NCI-H2029 treated with DMSO at 0.1 percent for 48 hours (cell line): ENCODE results near the gene METRN.

Source experiments
- DNase-seq: peaks from one replicate; lab custom pipeline; 2025; lab: John Stamatoyannopoulos, UW

METRN gene

DNA sequence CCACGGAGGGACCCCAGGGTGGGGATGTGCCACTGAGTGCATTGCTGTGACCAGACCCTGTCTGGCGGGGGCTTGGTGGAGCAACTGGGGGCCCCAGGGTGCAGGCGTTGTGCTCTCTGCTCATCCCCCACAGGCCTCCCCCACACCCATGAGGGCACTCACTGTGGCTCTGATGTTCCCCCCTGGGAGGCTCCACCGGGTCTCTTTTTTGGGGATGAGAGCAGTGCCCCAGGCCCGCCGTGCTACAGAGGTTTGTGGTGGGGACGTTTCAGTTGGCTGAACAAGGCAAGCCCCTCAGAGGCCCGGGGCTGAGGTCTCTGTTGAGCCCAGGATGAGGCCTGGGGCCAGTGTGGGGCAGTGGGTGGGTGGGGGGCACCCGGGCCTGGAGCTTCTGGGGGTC lies 8.8 kb downstream of the METRN start:
- DNase-seq: no peak

GRCh38 chr16:724188-725040 lies 9.5 kb downstream of the METRN start:
- no peak for DNase-seq

DNA sequence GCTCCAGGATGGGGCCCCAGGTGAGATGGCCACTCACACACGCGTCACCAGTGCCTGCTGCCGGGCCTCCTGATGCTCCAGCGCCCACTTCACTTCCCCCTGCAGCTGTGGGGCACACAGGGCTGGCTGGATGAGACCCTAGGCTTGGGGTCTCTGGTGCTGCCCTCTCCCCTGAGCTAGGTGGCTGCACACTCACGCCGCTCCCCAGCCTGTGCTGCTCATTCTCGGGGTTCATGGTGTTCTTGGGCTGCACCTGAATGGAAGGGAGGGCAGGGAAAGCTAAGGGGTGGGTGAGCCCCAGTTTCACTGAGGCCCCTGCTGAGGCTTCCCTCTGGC lies 10.1 kb downstream of the METRN start:
- DNase-seq: no peak

- DNase-seq: no peak
Observed at GRCh38 chr16:725463-726187, 10.7 kb downstream of the METRN start.

GRCh38 chr16:726188-726437 lies 11.2 kb downstream of the METRN start:
- no peak for DNase-seq

DNA sequence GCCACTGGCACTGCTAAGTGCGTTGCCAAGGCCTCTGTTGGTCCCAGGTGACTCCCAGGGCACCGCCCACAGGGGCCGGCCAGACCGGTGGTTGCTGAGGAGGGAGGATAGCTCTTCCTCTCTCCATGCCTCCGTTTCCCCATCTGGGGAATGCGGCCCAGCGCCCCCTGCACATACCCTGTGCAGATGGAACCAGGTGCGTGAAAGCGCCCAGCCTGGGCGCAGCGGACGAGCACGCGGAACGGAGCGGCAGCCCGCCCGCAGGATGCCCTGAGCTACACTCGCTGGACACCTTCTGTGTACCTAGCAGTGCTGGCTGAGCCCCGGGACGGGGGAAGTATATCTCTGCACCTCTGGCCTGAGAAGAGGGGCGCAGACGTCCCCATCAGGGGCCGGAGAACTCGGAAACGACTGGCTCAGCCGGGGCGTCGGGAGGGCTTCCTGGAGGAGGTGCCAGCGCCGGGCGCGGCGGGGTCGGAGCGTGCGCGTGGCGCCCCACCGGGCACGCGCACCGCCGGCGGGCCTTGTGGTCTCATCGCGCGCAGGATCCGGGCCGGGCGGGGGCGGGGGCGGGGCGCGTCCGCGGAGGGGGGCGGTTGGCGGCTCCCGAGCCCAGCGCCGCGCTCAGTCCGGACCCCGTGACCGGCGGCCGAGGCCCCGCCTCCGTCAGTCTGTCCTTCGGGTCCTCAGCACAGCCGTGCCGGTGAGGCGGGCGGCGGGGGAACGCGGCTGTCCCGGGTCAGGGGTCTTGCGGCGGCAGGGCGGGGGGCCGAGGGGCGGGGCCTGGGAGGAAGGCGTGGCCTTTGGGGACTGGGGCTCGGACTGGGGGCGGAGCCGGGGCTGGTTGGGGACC lies 11.7 kb downstream of the METRN start, which contains the start of the genes CCDC78 and HAGHL:
CCDC78 (minus strand) TSS at position 6 of the 853 bp plus-strand sequence. CDS start 76 bp downstream, outside the sequence.
HAGHL (plus strand) TSS at position 669 of the 853 bp plus-strand sequence. CDS start 404 bp downstream, outside the sequence.
- DNase-seq: no peak

DNA sequence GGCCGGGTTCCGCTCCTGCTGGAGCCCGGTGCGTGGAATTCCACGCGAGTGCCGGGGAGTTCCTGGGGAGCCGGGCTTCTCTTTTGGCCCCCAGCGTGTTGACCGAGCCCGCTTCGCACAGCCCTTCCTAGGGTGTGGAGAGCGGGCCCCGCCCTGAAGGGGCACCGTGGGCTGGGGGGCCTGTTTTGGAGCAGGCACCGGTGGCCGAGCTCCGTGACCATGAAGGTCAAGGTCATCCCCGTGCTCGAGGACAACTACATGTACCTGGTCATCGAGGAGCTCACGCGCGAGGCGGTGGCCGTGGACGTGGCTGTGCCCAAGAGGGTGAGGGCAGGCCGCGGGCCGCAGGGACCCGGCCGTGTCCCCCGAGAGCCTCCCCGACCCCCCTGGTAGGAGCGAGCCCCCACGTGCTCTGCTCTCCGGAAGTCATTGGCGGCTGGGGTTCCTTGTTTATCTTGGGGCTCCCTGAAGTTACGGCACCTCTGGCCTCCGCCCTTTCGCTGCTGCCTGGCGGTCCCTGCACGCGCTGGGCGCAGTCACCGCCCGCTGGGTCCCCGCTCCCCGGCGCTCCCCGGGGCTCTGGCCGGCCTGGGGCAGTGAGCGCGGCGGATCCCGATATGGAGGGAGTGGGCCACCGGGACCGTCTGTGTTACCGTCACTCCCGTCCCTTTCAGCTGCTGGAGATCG lies 12.5 kb downstream of the METRN start:
- no peak for DNase-seq

DNA sequence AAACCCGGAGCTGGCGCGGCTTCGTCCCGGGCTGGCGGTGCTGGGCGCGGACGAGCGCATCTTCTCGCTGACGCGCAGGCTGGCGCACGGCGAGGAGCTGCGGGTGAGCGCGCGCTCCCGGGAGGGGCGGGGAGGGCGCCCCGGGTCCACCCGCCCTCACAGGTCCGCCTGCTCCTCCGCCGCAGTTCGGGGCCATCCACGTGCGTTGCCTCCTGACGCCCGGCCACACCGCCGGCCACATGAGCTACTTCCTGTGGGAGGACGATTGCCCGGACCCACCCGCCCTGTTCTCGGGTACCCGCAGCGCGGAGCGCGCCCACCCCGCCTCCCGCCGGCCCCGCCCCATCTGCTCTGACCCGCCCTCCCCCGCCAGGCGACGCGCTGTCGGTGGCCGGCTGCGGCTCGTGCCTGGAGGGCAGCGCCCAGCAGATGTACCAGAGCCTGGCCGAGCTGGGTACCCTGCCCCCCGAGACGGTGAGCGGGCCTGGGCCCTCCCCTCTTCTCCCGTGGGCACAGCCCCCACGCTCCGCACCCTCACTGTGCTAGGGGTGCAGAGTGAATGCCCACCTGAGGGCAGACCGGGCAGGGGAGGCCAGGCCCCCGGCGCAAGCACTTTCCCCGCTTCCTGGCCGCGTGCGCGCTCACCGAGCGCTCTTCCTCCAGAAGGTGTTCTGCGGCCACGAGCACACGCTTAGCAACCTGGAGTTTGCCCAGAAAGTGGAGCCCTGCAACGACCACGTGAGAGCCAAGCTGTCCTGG lies 13.4 kb downstream of the METRN start:
- DNase-seq: no peak

DNA sequence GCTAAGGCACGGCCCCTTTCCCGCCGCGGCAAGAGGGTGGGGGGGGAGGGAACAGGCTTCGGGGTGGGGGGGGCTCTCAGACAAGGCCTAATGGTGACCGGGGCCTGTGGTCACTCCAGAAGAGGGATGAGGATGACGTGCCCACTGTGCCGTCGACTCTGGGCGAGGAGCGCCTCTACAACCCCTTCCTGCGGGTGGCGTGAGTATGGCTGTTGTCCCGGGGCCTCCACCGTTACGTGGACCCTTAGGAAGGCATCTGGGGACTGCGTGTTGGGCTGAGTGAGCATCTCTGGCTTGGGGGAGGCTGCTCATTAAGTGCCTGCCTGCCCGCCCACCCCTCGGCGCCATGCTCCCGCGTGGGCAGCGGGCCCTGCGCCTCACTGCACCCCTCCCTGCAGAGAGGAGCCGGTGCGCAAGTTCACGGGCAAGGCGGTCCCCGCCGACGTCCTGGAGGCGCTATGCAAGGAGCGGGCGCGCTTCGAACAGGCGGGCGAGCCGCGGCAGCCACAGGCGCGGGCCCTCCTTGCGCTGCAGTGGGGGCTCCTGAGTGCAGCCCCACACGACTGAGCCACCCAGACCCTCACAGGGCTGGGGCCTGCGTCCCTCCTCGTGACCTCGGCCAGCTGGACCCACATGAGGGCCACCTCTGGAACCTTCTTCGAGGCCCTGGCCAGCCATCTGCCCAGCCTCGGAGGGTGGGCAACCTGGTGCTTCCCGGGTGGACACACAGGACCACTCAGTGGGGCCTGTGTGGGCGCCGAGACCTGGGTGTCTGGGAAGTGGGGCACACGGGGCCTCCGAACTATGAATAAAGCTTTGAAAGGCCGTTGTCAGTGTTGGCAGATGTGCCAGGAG lies 14.2 kb downstream of the METRN start:
- DNase-seq: no peak

DNA sequence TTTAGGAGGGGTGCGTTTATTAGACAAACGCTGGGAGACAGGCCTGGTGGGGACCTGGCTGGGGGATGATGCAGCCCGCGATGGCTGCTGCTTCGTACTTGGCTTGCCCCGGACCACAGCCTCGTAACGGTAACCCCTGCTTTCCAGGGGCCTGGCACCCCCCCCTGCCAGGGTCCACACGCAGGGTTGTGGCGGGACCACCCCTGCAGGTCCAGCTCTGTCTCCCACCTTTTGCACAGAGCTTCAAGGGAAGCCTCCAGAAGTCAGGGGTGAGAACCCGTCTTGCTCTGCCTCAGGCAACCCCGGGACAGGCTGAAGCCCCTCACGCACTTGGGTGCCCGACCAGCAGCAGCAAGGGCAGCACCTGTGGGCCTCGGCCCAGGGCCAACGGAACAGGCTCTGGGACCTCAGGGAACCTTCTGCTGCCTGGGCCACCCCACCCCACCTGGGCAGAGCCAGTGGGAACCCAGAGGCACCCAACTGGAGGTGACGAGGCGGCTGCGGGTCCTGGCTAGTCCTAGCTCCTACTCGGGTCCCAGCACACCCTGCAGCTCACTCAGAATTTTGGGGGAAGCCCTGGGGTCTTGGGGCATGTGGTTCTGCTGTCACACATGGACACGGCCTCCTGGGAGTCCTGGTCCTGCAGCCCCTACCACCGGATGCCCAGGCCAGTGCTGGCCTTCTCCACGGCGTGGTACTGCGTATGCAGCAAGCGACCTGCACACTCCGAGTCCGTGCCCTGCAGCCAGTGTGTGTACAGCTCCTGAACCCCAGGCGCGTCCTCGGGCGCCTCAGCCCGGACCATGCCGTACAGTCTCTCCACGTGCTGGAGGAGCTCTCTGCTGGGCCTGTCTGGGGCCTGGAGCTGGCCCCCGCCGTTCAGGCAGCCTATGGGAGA lies 15.1 kb downstream of the METRN start:
- no peak for DNase-seq

GRCh38 chr16:730666-731509 lies 16.0 kb downstream of the METRN start:
- DNase-seq: no peak

DNA sequence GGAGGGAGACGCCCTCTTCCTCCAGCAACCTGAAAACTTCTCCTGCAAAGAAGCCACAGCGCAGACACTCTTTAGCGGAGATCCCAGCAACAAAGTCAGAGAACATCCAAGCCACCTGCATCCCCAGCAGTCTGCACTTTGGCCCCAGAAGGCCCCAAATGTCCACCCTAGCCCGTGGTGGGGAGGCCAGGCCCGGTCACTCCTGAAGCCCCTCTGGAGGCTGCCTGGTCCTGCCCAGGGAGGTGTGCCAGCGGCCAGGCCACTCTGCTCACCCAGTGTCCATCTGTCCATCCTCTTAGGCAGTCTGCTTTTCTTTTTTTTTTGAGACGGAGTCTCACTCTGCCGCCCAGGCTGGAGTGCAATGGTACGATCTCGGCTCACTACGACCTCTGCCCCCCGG lies 17.4 kb downstream of the METRN start:
- DNase-seq: no peak

GRCh38 chr16:732936-733335 lies 18.0 kb downstream of the METRN start:
- no peak for DNase-seq

GRCh38 chr16:733382-734207 lies 18.7 kb downstream of the METRN start:
- no peak for DNase-seq

- DNase-seq: no peak
Observed at GRCh38 chr16:734208-734980, 19.5 kb downstream of the METRN start.

DNA sequence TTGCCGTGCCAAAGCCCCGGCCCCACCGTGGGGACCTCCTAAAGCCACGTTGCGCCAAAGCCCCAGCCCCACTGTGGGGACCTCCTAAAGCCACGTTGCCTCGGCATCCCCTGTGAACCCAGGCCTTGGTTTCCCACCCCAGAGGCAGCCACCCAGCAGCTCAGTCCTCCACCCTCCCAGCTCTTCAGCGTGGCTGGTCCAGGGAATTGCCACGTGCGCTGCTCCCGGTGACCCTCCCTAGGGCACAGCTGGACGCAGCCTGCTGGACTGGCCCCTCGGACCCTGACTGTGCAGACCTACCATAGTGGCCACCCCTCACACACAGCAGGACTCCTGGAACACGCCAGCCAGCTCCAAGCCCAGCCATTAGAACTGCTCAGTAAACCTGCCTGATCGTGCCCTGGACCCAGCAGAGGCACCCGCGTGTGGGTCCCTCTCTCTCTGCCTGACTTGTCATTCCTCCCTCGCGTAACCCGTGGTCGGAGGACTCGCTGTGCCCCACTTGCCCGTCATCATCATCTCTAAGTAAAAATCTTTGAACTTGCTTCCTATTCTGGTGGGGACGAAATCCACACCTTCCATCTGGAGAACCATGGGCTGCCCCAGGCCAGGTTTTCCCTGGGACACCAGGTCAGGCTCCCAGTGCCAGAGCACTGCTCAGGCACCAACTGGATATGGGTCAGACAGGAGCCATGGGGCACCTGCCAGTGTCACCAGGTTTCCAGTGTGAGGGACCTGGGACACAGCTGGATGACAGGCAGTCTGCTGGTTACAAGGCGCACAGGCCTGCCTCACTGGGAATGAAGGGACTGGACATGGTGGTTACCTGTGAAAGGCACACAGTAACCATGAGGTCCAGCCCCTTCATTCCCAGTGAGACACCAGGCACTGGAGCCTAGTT lies 20.3 kb downstream of the METRN start:
- no peak for DNase-seq
